ENCODE results near the gene CDX1.

CDX1 gene

DNA sequence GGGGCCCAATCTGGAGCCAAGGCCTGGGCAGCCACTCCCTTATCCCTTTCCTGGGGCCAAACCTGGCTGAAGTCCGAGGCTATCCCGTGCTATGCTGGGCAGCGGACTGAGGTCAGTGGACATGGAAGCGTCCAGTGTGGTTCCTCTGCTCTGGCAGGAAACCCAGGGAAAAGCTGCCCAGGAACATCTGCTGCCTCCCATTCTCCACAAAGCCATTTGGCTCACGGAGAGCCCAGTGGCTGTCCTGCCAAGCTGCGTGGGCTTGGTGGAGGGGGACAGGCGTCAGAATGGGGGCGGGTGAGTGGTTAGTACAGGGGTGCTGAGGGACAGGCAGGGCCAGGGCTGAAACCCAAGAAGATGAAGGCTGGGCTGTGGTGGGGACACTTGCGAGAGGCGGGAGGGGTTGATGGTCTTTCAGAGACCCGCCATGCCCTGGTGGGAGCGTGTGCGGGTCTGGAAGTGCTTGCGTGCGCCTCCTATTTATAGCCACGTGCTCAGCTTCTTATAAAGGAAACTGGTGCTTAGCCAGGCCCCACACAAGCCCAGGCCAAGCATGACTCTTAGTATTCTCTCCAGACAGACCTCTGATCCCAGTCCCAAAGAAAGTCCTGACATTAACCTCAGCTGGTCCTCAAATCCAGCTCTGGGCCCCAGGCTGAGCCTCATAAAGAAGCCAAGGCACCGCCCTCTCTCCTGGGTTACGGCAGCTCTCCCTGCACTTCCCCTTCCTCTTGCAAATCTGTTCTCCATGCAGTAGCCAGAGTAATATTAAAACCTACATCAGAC lies 13.9 kb downstream of the CDX1 start:
- H3K27ac ChIP-seq (ENCODE audit: low read depth in 2 of 2, low read length in 2 of 2), result peak overlapping the region; percentile 95 to 98
- peaks cover 11 to 25% of the 10 kb centered on the region in 2 donors for H3K36me3 ChIP-seq (ENCODE audit: control insufficient read depth in 2 of 2, insufficient read depth in 2 of 2, low read length in 2 of 2)
- no peaks in the 10 kb centered on the region for H3K27me3 ChIP-seq (ENCODE audit: control insufficient read depth in 2 of 2, insufficient read depth in 2 of 2, low read length in 2 of 2)
- peak overlapping the region; percentile 8 to 37 for H3K4me3 ChIP-seq (ENCODE audit: low read length in 2 of 2)
- H3K9ac ChIP-seq (ENCODE audit: low read depth in 1 of 2, low read length in 2 of 2), result peak overlapping the region; percentile 60 to 77
- H3K4me1 ChIP-seq (ENCODE audit: control insufficient read depth in 2 of 2, insufficient read depth in 2 of 2, low read length in 2 of 2), result peaks cover 88 to 97% of the 10 kb centered on the region in 2 donors
- H3K9me3 ChIP-seq (ENCODE audit: control insufficient read depth in 2 of 2, low read length in 2 of 2), result no peaks in the 10 kb centered on the region

DNA sequence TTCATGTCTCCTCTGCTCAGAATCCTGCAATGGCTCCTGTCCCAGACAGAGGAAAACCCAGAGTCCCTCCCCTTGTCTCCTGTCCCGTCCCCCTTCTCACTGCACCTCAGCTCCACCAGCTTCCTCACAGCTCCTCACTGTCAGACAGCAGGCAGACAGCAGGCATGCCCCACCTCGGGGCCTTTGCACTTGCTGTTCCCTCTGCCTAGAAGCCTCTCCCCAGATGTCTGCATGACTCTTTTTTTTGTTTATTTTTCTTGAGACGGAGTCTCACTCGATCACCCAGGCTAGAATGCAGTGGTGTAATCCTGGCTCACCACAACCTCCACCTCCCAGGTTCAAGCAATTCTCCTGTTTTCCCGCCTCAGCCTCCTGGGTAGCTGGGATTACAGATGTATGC lies 14.4 kb downstream of the CDX1 start:
- peaks cover 90 to 97% of the 10 kb centered on the region in 2 donors for H3K4me1 ChIP-seq (ENCODE audit: control insufficient read depth in 2 of 2, insufficient read depth in 2 of 2, low read length in 2 of 2)

DNA sequence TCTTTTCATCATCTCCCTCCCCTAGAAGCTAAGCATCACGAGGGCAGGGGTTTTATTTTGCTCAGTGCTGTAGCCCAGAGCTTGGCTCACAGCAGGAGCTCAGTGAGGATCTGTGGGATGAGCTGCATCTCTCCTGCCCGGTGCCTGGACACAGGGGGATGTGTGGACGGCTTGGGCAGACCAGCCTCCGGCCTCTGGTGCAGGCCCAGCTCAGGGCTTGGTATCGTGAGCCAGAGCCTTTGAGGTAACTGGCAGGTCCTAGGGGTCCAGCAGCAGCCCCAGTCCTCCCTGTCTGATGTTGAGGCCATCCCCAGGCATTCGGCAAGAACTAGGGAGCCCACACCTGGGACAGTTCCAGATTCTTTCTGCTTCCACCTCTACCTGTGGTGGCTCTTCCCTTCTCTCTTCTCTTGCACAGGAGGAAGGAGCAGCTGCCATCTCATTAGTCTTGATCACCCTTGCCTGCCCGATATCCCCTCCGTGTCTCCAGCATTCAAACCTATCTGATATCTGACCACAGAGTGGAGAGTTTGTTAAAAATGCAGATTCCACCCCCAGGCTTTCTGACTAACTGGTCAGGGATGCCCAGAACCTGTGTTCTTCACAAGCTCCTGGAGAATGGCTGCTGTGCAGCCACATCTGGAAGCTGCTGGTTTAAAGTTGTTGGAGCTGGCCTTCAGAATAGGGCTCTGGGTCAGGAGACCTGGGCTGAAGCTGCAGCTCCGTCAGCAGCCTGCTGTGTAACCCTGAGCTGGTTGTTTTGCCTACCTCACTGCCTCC lies 15.4 kb downstream of the CDX1 start:
- Histone ChIP-seq H3K27me3 (ENCODE audit: control insufficient read depth in 2 of 2, insufficient read depth in 2 of 2, low read length in 2 of 2) (no peaks in the 10 kb centered on the region), H3K9me3 (ENCODE audit: control insufficient read depth in 2 of 2, low read length in 2 of 2) (no peaks in the 10 kb centered on the region), H3K27ac (ENCODE audit: low read depth in 2 of 2, low read length in 2 of 2) (peak overlapping the region; percentile 95 to 98), H3K36me3 (ENCODE audit: control insufficient read depth in 2 of 2, insufficient read depth in 2 of 2, low read length in 2 of 2) (peaks cover 10 to 28% of the 10 kb centered on the region in 2 donors), H3K9ac (ENCODE audit: low read depth in 1 of 2, low read length in 2 of 2) (peak overlapping the region; percentile 14 to 77), H3K4me3 (ENCODE audit: low read length in 2 of 2) (peak overlapping the region in 1 of 2 donors; percentile 14), H3K4me1 (ENCODE audit: control insufficient read depth in 2 of 2, insufficient read depth in 2 of 2, low read length in 2 of 2) (peaks cover 91 to 97% of the 10 kb centered on the region in 2 donors)

More for the DNA sequence above, 14.4 kb downstream of the CDX1 start:
- Histone ChIP-seq H3K27ac (ENCODE audit: low read depth in 2 of 2, low read length in 2 of 2) (peak overlapping the region; percentile 95 to 98), H3K36me3 (ENCODE audit: control insufficient read depth in 2 of 2, insufficient read depth in 2 of 2, low read length in 2 of 2) (peaks cover 8 to 25% of the 10 kb centered on the region in 2 donors), H3K9me3 (ENCODE audit: control insufficient read depth in 2 of 2, low read length in 2 of 2) (no peaks in the 10 kb centered on the region), H3K27me3 (ENCODE audit: control insufficient read depth in 2 of 2, insufficient read depth in 2 of 2, low read length in 2 of 2) (no peaks in the 10 kb centered on the region), H3K4me3 (ENCODE audit: low read length in 2 of 2) (peak overlapping the region in 1 of 2 donors; percentile 31), H3K9ac (ENCODE audit: low read depth in 1 of 2, low read length in 2 of 2) (peak overlapping the region; percentile 60 to 77)

DNA sequence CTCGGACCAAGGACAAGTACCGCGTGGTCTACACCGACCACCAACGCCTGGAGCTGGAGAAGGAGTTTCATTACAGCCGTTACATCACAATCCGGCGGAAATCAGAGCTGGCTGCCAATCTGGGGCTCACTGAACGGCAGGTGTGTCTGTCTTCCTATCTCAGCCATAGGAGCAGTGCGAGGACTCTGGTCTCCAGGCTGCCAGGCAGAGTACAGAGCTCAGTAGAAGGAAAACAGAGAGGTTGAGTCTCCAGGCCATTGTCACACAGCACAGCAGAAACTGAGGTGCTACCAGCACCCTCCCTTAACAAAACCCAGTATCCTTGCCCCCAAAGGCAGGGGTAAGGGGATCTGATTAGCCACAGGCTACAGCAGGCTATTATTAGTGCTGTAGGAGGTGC lies 16.2 kb downstream of the CDX1 start:
- Histone ChIP-seq H3K4me1 (ENCODE audit: control insufficient read depth in 2 of 2, insufficient read depth in 2 of 2, low read length in 2 of 2) (peaks cover 89 to 98% of the 10 kb centered on the region in 2 donors), H3K36me3 (ENCODE audit: control insufficient read depth in 2 of 2, insufficient read depth in 2 of 2, low read length in 2 of 2) (peaks cover 10 to 25% of the 10 kb centered on the region in 2 donors), H3K9me3 (ENCODE audit: control insufficient read depth in 2 of 2, low read length in 2 of 2) (no peaks in the 10 kb centered on the region), H3K9ac (ENCODE audit: low read depth in 1 of 2, low read length in 2 of 2) (peak overlapping the region in 1 of 2 donors; percentile 77), H3K4me3 (ENCODE audit: low read length in 2 of 2) (no peak overlapping the region), H3K27me3 (ENCODE audit: control insufficient read depth in 2 of 2, insufficient read depth in 2 of 2, low read length in 2 of 2) (no peaks in the 10 kb centered on the region), H3K27ac (ENCODE audit: low read depth in 2 of 2, low read length in 2 of 2) (peak overlapping the region; percentile 95 to 98)

DNA sequence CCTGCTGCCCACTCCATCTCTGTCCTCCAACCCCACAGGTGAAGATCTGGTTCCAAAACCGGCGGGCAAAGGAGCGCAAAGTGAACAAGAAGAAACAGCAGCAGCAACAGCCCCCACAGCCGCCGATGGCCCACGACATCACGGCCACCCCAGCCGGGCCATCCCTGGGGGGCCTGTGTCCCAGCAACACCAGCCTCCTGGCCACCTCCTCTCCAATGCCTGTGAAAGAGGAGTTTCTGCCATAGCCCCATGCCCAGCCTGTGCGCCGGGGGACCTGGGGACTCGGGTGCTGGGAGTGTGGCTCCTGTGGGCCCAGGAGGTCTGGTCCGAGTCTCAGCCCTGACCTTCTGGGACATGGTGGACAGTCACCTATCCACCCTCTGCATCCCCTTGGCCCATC lies 16.9 kb downstream of the CDX1 start:
- Histone ChIP-seq H3K4me1 (ENCODE audit: control insufficient read depth in 2 of 2, insufficient read depth in 2 of 2, low read length in 2 of 2) (peaks cover 92 to 98% of the 10 kb centered on the region in 2 donors), H3K4me3 (ENCODE audit: low read length in 2 of 2) (no peak overlapping the region), H3K9me3 (ENCODE audit: control insufficient read depth in 2 of 2, low read length in 2 of 2) (no peaks in the 10 kb centered on the region), H3K27ac (ENCODE audit: low read depth in 2 of 2, low read length in 2 of 2) (peak overlapping the region; percentile 95 to 98), H3K9ac (ENCODE audit: low read depth in 1 of 2, low read length in 2 of 2) (peak overlapping the region in 1 of 2 donors; percentile 26), H3K36me3 (ENCODE audit: control insufficient read depth in 2 of 2, insufficient read depth in 2 of 2, low read length in 2 of 2) (peaks cover 10 to 25% of the 10 kb centered on the region in 2 donors), H3K27me3 (ENCODE audit: control insufficient read depth in 2 of 2, insufficient read depth in 2 of 2, low read length in 2 of 2) (no peaks in the 10 kb centered on the region)

DNA sequence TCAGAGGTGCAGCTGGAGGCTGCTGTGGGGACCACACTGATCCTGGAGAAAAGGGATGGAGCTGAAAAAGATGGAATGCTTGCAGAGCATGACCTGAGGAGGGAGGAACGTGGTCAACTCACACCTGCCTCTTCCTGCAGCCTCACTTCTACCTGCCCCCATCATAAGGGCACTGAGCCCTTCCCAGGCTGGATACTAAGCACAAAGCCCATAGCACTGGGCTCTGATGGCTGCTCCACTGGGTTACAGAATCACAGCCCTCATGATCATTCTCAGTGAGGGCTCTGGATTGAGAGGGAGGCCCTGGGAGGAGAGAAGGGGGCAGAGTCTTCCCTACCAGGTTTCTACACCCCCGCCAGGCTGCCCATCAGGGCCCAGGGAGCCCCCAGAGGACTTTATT lies 17.4 kb downstream of the CDX1 start:
- no peaks in the 10 kb centered on the region for H3K9me3 ChIP-seq (ENCODE audit: control insufficient read depth in 2 of 2, low read length in 2 of 2)
- peak overlapping the region; percentile 95 to 98 for H3K27ac ChIP-seq (ENCODE audit: low read depth in 2 of 2, low read length in 2 of 2)
- no peak overlapping the region for H3K4me3 ChIP-seq (ENCODE audit: low read length in 2 of 2)
- H3K4me1 ChIP-seq (ENCODE audit: control insufficient read depth in 2 of 2, insufficient read depth in 2 of 2, low read length in 2 of 2), result peaks cover 94 to 98% of the 10 kb centered on the region in 2 donors
- no peaks in the 10 kb centered on the region for H3K27me3 ChIP-seq (ENCODE audit: control insufficient read depth in 2 of 2, insufficient read depth in 2 of 2, low read length in 2 of 2)
- H3K9ac ChIP-seq (ENCODE audit: low read depth in 1 of 2, low read length in 2 of 2), result peak overlapping the region; percentile 26 to 71
- H3K36me3 ChIP-seq (ENCODE audit: control insufficient read depth in 2 of 2, insufficient read depth in 2 of 2, low read length in 2 of 2), result peaks cover 10 to 23% of the 10 kb centered on the region in 2 donors

DNA sequence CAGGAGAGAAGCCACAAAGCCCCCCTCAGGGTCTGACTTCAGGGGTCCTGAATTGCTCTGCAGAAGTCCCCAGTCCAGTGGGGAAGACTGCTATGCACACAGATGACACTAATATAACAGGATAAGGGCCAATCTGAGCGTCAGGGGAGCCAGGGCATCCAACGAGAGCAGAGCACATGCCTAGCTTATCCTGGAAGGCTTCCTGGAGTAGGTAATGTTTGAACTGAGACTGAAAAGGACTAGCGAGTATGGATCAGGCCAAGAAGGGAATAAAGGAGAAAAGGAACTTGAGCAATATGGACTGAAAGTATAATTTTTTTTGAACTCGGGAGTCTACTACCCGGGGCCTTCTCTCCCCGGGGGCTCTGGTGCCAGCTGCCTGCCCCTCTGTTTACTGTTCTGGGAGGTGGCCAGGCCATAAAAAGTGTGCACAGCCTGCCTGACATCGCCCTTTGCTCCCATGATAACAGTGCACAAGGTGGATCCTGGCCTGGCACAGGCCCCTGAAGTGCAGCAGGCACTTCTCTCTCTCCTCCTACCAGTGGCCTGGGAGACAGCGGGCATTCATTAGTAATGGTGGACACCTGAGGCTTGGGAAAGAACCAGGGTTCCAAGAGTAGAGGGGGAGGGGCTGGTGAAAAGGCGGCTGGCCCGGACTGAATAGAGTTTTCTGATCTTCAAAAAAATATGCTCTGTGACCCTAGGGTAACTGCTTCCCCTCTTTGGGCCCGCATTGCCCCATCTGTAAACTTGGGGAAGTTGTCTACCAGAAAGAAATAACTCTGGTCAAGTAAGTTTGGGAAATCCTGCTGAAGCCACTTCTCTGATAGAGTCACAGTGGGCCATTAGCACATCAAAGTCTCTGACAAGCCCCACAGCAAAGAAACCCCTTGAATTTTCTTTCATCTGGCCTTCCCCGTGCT lies 18.7 kb downstream of the CDX1 start:
- H3K27ac ChIP-seq (ENCODE audit: low read depth in 2 of 2, low read length in 2 of 2), result peak overlapping the region; percentile 95 to 98

DNA sequence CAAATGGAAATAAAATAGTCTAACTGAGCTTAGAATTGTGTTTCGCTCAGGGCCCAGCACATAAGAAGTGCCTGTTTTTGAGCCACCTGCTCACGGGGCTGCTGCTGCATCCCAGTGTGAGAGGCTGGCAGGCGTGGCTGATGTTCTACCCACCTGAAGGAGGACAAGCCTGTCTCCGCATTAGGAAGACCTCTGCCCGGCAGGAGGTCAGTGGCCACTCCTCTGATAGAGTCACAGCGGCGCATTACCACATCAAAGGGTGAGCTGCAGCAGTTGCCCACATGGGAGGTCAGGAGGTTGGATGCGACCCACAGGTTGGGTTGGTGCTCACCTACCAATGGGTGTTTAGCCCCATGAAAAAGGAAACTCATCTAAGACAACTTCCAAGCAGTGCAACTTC lies 19.6 kb downstream of the CDX1 start:
- Histone ChIP-seq H3K9me3 (ENCODE audit: control insufficient read depth in 2 of 2, low read length in 2 of 2) (no peaks in the 10 kb centered on the region), H3K27ac (ENCODE audit: low read depth in 2 of 2, low read length in 2 of 2) (peak overlapping the region; percentile 95 to 98), H3K4me1 (ENCODE audit: control insufficient read depth in 2 of 2, insufficient read depth in 2 of 2, low read length in 2 of 2) (peaks cover 81 to 91% of the 10 kb centered on the region in 2 donors)

More for the DNA sequence above, 18.7 kb downstream of the CDX1 start:
- Histone ChIP-seq H3K36me3 (ENCODE audit: control insufficient read depth in 2 of 2, insufficient read depth in 2 of 2, low read length in 2 of 2) (peaks cover 10 to 21% of the 10 kb centered on the region in 2 donors), H3K4me3 (ENCODE audit: low read length in 2 of 2) (peak overlapping the region; percentile 28 to 37), H3K9me3 (ENCODE audit: control insufficient read depth in 2 of 2, low read length in 2 of 2) (no peaks in the 10 kb centered on the region), H3K27me3 (ENCODE audit: control insufficient read depth in 2 of 2, insufficient read depth in 2 of 2, low read length in 2 of 2) (peaks cover 4 to 5% of the 10 kb centered on the region in 2 donors), H3K9ac (ENCODE audit: low read depth in 1 of 2, low read length in 2 of 2) (peak overlapping the region; percentile 70 to 71), H3K4me1 (ENCODE audit: control insufficient read depth in 2 of 2, insufficient read depth in 2 of 2, low read length in 2 of 2) (peaks cover 90 to 98% of the 10 kb centered on the region in 2 donors)

DNA sequence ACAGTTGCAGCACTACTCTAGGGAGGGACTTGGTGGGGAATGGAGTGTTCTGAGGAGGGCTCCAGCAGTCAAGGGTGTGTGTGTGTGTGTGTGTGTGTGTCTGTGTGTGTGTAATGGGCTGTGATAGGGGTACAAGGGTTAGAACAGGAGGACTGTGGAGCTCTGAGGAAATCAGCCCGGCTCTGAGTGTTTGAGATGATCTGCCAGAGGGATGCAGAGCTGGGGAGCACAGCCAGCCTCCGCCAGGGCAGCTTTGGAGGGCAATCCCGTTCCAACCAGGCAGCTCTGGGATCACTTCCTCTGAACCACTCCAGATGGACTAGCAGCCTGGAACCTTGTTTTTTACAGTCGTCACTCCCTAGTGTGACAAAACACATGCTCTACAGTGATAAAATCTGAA lies 20.3 kb downstream of the CDX1 start:
- no peak overlapping the region for H3K4me3 ChIP-seq (ENCODE audit: low read length in 2 of 2)
- peaks cover 10 to 21% of the 10 kb centered on the region in 2 donors for H3K36me3 ChIP-seq (ENCODE audit: control insufficient read depth in 2 of 2, insufficient read depth in 2 of 2, low read length in 2 of 2)
- H3K27ac ChIP-seq (ENCODE audit: low read depth in 2 of 2, low read length in 2 of 2), result peak overlapping the region; percentile 95 to 98
- H3K27me3 ChIP-seq (ENCODE audit: control insufficient read depth in 2 of 2, insufficient read depth in 2 of 2, low read length in 2 of 2), result peaks cover 4 to 5% of the 10 kb centered on the region in 2 donors
- no peaks in the 10 kb centered on the region for H3K9me3 ChIP-seq (ENCODE audit: control insufficient read depth in 2 of 2, low read length in 2 of 2)
- peaks cover 73 to 83% of the 10 kb centered on the region in 2 donors for H3K4me1 ChIP-seq (ENCODE audit: control insufficient read depth in 2 of 2, insufficient read depth in 2 of 2, low read length in 2 of 2)
- peak overlapping the region in 1 of 2 donors; percentile 36 for H3K9ac ChIP-seq (ENCODE audit: low read depth in 1 of 2, low read length in 2 of 2)

More for the DNA sequence above, 19.6 kb downstream of the CDX1 start:
- Histone ChIP-seq H3K27me3 (ENCODE audit: control insufficient read depth in 2 of 2, insufficient read depth in 2 of 2, low read length in 2 of 2) (peaks cover 4 to 5% of the 10 kb centered on the region in 2 donors), H3K36me3 (ENCODE audit: control insufficient read depth in 2 of 2, insufficient read depth in 2 of 2, low read length in 2 of 2) (peaks cover 10 to 21% of the 10 kb centered on the region in 2 donors), H3K9ac (ENCODE audit: low read depth in 1 of 2, low read length in 2 of 2) (peak overlapping the region; percentile 14 to 57), H3K4me3 (ENCODE audit: low read length in 2 of 2) (no peak overlapping the region)

All from mucosa of rectum (tissue), 2 donors.